GM19468 (cell line): Measurements from ENCODE around the gene RUNX3.
"Not testable (repeated sequence)": the region's sequence is repeated elsewhere in the genome, so short reads cannot be mapped to it uniquely, and the experiment has no call there.

Experiments used
- ATAC-seq: cut with Tn5 transposase; IDR thresholded peaks from one replicate; pipeline ENCODE4 v1.9.1; 2021; ENCODE audit warnings: mild to moderate bottlenecking, moderate library complexity, moderate number of reproducible peaks; ENCODE audit not compliant: unreplicated experiment; ENCODE audit errors: extremely low read depth

RUNX3 gene

DNA sequence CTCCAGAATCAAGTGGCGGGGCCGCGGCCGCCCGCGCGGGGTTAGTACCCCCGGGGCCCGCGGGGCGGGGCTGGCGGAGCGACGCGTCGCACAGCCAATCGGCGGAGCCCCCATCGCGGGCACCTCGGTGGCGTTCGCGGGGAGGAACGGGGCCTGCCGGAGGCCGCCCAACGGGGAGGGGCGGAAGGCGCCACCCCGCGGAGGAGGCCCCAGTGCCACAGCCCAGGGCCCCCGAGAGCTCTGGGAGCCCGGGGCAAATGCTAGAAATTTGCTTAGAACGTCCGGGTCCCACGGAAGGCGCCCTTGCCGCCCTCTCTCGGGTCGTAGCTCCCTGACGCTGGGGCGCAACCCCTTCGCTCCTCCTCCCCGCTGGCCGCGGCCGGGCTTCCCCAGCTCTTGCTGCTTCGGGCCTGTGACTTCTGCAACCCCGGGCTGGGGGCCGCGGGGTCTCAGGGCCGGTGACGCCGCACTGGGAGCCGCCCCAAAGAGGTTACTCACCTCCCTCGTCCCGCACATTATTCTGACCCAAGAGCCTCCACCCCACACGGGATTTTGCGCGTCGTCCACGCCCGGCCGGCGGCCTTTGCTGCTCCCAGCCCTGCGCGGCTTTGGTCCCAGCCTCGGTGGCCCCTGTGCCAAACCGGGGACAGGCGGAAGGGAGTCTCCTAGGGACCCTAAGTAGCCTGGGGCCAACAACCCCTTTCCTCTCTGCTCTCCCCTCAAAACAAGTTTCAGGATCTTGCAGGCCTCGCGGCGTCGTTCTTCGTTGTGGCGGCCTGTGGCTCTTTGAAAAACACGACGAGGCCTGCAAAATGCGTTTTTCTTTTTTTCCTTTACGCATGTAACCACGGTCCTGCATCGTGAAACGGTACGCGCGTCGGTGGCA lies at the start of gene RUNX3:
Gene RUNX3 (minus strand): TSS at position 17 of the 886 bp plus-strand sequence. CDS start 408 bp downstream, outside the sequence.
- ATAC-seq: peak; percentile 85

DNA sequence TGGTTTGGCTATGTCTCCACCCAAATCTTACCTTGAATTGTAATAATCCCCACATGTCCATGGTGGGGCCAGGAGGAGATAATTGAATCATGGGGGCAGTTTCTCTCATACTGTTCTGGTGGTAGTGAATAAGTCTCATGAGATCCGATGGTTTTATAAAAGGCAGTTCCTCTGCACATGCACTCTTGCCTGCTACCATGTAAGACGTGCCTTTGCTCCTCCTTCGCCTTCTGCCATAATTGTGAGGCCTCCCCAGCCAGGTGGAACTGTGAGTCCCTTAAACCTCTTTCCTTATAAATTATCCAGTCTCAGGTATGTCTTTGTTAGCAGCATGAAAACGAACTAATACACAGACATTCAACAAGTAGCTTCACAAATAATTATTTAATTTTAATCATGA lies 49.2 kb upstream of the RUNX3 start:
- ATAC-seq: not testable (repeated sequence)

- no peak for ATAC-seq
These were observed 48.4 kb upstream of the RUNX3 start for GRCh38 chr1:24978383-24979032.

DNA sequence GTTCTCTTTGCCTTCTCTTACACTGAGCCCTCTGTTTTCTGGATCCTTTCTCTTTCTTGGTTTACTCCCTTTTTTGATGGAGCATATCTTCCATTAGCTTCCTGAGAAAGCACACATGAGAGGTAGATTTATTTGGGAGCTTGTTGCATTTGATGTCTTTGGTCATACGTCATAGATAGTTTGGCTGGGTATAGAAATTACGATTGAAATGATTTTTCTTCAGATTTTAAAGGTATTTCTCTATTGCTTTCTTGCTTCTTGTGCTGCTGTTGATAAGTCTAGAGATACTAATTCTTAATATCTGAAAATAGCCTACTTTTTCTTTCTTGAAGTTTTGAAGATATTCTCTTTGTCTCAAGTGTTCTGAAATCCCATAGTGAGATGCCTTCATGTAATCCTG lies 45.3 kb upstream of the RUNX3 start:
- ATAC-seq: no peak

DNA sequence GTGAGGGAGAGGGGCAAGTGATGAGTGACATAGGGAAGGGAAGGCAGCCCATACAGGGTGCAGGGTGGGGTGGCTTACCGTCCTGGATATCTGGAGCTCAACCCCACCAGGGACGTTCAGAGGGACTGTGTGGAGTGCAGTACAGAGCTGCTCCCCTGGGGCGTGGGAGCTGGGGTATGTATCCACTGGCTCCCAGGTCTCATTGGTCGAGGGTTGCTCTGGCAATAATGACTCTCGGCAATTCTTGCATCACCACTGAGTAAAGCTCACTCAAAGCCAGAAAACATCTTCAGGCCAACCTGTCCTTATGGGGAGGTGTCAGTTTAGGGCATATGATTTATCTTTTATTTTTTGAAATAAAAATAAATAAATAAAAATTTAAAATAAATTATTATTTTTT lies 43.2 kb upstream of the RUNX3 start:
- ATAC-seq: no peak

DNA sequence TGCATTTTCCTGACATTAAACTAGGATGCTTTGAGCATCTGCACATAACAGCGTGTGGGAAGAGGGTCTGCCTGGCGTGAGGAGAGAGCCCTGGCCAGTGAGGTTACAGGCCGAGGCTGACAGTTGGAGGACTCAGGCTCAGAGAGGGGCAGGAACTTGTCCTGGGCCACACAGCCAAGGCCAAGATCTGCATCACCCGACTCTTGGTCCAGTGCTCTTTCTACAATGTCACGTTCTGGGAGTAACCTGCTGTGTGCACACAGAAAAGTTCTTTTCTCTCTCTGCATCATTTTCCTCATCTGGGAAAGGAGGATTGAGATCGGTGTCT lies 42.8 kb upstream of the RUNX3 start:
- ATAC-seq: no peak

DNA sequence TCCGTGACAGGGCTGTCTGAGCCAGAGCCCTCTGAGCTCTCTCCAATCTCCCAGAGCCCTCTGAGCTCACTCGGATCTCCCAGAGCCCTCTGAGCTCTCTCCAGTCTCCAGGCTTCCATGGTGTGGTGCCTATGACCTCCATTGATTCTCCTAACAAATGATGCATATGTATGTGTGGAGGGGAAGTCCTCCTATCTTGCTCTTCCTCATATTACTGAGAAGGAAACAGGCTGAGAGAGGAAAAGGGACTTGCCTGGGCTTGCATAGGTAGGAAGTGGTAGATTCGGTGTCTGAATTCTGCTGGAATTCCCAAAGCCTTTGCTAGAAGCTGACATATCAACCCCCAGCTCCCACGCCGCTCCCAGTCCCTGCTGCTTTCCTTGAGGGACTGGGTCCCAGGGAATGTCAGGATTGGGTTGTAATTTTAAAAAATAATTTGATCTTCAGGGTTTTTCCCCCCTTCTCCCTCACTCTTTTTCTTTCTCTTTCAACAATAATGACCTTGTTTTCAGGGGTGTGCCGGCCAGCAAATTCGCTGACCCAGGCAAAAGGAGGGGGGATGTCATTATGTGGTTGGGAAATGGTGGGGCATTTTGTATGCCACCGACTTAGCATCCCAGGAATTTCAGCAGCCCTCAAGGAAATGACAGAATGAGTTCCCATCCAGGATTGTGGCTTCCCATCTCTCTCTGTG lies 42.3 kb upstream of the RUNX3 start:
- no peak for ATAC-seq

- no peak for ATAC-seq
These were observed 41.1 kb upstream of the RUNX3 start for GRCh38 chr1:24970926-24971875.

GRCh38 chr1:24970399-24970753 lies 40.3 kb upstream of the RUNX3 start:
- ATAC-seq: no peak

DNA sequence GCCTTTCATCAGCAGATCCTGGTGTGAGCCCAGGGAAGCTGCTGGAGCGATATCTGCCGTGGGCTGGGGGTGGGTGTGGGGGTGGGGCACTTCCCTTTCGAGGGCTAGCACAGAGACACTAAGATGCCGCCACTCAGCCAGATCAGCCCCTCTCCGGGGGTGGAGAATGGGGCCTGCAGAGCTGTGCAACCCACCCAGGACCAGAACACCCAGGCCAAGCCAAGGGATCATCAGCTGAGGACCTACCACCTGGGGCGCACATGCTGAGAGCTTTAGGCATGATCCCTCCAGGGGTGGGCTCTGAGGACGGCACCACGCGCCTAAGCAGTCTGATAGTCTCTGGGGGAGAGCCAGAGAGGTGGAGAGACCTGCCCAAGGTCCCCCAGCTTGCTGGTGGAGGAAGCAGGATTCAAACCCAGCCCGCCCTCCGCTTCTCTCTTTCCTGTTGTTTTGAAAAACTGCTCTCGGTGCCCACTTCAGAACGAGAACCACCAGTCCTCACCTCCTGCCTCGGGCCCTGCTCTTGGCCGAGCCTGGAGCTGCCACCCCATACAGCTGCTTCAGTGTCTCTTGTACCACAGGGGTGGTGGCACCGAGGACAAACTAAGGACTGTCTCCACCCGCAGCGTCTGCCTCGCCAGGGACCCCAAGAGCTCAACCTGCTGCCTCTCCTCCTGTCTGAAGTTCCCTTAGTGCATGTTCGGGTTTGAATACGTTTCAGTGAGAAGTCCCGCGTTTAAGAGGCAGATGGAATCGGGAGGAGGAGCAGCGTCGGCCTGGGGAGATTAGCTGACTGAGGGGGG lies 39.7 kb upstream of the RUNX3 start:
- no peak for ATAC-seq

DNA sequence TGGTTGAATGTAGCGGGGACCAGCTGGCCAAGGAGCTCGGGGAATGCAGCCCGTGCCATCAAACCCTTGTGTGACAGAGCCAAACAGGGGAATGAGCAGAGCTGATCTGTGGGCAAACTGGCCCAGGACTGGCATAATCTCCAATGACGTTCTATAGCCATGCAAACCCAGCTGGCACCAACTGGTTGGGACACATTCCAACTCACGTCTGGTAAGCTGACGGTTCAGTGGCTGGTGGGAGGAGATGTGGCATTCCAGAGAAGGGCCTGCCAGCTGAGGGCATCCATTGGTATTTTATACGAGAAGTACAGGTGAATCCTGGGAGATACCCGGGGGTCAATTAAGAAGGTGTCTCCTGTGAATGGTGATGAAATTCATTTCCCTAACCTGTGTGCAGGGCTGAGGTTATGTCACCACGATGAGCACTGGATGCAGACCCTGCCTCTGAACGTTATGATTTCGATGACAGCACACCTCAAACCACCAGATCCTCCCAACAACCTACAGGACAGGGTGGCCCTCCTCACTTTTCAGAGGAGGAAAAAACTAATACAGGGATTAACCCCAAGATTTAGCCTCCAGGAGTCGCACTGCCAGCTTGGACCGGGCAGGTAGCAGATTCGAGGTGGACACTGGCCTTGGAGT lies 39.0 kb upstream of the RUNX3 start:
- ATAC-seq: no peak

GRCh38 chr1:24967962-24968361 lies 37.9 kb upstream of the RUNX3 start:
- ATAC-seq: no peak

DNA sequence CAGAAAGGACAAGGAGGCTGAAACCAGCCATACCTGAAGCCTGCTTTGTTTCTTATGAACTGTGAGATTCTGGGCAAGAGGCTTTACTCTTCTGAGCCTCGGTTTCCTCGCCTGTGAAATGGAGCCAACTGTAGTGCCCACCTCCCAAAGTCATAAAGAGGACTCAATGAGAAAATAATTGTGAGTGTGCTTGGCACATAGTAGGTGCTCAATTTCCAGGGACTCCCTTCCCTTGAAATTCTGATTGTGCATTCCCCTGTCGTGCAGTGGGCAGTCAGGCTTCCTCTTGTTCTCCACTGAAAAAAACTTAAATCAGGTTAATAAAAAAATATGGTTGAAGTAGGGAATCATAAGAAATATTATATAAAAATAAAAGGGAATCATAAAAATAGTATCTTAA lies 37.5 kb upstream of the RUNX3 start:
- no peak for ATAC-seq

DNA sequence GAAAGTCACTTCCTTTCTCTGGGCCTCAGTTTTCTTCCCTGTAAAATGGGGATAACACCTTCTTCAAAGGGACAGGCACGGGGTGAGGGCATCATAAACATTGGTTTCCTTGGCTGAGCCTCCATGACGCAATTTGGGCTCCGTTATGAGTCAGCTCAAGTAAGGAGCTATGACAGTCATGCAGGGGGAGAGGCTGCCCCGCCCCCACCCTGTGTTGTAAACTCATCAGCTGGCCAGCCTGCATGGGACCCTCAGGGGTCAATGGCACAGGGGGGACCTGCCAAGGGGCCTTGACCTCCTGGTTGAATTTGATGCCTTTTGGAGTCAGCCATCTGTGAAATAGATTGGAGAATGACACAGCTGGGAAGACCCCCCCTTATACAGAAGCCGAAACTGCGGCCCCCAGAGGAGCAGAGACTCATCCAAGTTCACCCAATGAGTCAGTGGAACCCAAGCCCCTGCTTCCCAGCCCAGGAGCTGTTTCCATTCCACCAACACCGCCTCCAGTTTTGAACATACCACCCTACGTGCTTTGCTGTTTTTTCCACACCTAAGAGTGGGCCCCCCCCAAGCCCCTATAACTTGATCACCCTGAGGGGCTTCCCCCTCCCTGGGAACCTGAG lies 36.8 kb upstream of the RUNX3 start:
- no peak for ATAC-seq

DNA sequence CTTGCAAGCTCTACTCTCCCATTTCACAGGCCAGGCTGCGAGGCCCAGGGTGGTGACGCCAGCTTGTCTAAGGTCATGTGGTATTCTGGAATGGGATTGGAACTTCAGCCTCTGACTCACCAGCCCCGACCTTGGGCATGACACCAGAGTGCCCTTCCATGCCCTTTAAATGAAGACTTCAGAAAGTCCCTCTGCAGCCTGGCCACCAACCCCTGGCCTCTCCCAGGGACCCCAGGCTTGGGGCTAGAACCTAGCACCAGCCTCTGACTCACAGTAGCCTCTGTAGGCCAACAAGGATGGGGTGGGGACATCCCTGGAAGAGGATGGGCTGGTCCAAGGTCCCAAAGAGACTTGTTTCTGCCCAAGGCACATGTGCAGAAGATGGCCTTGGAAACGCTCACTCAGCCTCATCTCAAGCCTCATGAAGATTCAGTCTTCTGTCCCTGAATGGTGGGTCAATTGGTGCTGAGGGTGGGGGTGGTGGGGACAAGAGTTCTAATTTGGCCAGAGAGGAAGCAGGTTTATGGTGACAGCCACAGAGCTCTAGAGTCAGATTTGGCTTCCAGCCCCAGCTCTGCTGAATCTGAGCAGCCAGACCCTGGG lies 36.1 kb upstream of the RUNX3 start:
- ATAC-seq: no peak

DNA sequence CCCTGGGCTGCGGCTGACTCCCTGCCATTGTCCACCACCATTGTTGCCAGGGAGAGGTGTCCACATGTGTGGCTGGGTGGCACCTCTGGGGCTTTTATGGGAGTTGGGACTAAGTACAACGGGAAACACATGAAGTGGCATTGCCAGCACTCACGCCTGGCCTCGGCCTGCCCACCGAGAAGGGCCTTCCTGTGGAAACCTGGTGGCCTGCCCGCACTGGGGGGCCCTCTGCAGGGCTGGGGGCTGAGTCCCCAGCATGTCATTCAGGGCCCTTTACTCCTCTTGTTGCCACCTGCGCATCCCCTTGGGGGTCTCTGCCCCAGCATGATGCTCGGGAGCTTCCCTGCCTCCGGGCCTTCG lies 35.5 kb upstream of the RUNX3 start:
- no peak for ATAC-seq

- peak; percentile 81 for ATAC-seq
These were observed 34.9 kb upstream of the RUNX3 start for GRCh38 chr1:24964811-24965570.
